ENCODE data around the gene DCAF16. TPM values are rescaled to one million over a fixed set of nuclear protein-coding genes. Genes with fewer than 3 reads are reported as not detected.

Gene DCAF16
- total RNA-seq: 19.2 and 21.7 TPM in 2 replicates

GRCh38 chr4:17810260-17811077 lies at the start of gene DCAF16, which contains the start of gene NCAPG:
DCAF16 (minus strand) TSS chr4:17810757; CDS start chr4:17804141, 6,616 bp downstream.
NCAPG (plus strand) TSS chr4:17810979; CDS start chr4:17811078, 99 bp downstream.

GRCh38 chr4:17781300-17782287 lies 29.0 kb downstream of the DCAF16 start, which contains the start of gene FAM184B:
FAM184B (minus strand) TSS chr4:17781621; CDS start chr4:17781299, 322 bp downstream.

Other genes with a start within 250 kb of the DCAF16 start
- 82.1 and 98.3 TPM in 2 replicates for gene LAP3, start 233.6 kb downstream of the DCAF16 start, total RNA-seq
- 5.1 and 5.5 TPM in 2 replicates for gene MED28, start 196.1 kb downstream of the DCAF16 start, total RNA-seq
- gene FAM184B, start 29.1 kb downstream of the DCAF16 start, total RNA-seq: not detected in 2 replicates
- 0.64 and 3.4 TPM in 2 replicates for gene NCAPG, start 222 bp upstream of the DCAF16 start, total RNA-seq
- gene LCORL, start 211.0 kb upstream of the DCAF16 start, total RNA-seq: 8.5 and 9.4 TPM in 2 replicates

All from tracheal epithelial cell (primary cell).